Suprapubic skin (tissue), 4 donors: ENCODE measurements around the gene NIPSNAP3A.

ENCODE experiments used
- CTCF ChIP-seq, 2 donors: fragments of 200-600 bp in 1 of 2; fragments of 450-650 bp in 1 of 2; sonication (generic) in 1 of 2; IDR thresholded peaks; one replicate each; pipeline ENCODE4 v1.5.1; 2016 to 2019; ENCODE audit warnings: antibody characterized with exemption in 2 of 2, mild to moderate bottlenecking in 1 of 2, moderate library complexity in 1 of 2
- EP300 ChIP-seq: sonication (generic); formaldehyde crosslinking; IDR thresholded peaks from one replicate; pipeline ENCODE4 v1.6.1; 2017; ENCODE audit warnings: antibody characterized with exemption
- POLR2A ChIP-seq, 2 donors: fragments of 450-650 bp; IDR thresholded peaks; one replicate each; pipeline ENCODE4 v1.6.1; 2017; ENCODE audit warnings: antibody characterized with exemption in 2 of 2, mild to moderate bottlenecking in 2 of 2, moderate library complexity in 2 of 2
- POLR2AphosphoS5 ChIP-seq, 3 donors: sonication (generic); formaldehyde crosslinking; IDR thresholded peaks; one replicate each; pipeline ENCODE4 v1.6.1; 2017; ENCODE audit warnings: antibody characterized with exemption in 3 of 3

- TF ChIP-seq POLR2A (IDR thresholded peaks at IDR 0.05) (no peak), CTCF (IDR thresholded peaks at IDR 0.05) (no peak), POLR2AphosphoS5 (IDR thresholded peaks at IDR 0.05) (no peak), EP300 (no peak)
Observed at GRCh38 chr9:104746798-104747197, 685 bp upstream of the NIPSNAP3A start.
